NCI-H1436 (cell line): ENCODE data around the gene ABTB2.

Experiments
- DNase-seq: peaks from one replicate; lab custom pipeline; 2025; lab: John Stamatoyannopoulos, UW

The ABTB2 gene

GRCh38 chr11:34148504-34149165, 209.2 kb downstream of the ABTB2 start:
- DNase-seq, result no peak

GRCh38 chr11:34147581-34147980, 210.2 kb downstream of the ABTB2 start:
- DNase-seq, result no peak

GRCh38 chr11:34146866-34147265, 210.9 kb downstream of the ABTB2 start:
- DNase-seq, result no peak

- no peak for DNase-seq
These were observed 211.4 kb downstream of the ABTB2 start for GRCh38 chr11:34146411-34146810.

- DNase-seq, result no peak
These were observed 211.9 kb downstream of the ABTB2 start for GRCh38 chr11:34145847-34146381.

GRCh38 chr11:34145073-34145472, 212.7 kb downstream of the ABTB2 start:
- DNase-seq, result no peak

GRCh38 chr11:34143048-34143447, 214.8 kb downstream of the ABTB2 start:
- DNase-seq, result no peak

GRCh38 chr11:34140149-34140548, 217.7 kb downstream of the ABTB2 start:
- no peak for DNase-seq

- DNase-seq, result no peak
These were observed 218.5 kb downstream of the ABTB2 start for GRCh38 chr11:34139346-34139745.

- DNase-seq, result no peak
These were observed 221.4 kb downstream of the ABTB2 start for GRCh38 chr11:34136420-34136819.

- no peak for DNase-seq
These were observed 222.4 kb downstream of the ABTB2 start for GRCh38 chr11:34135439-34135838.

- DNase-seq, result no peak
These were observed 223.0 kb downstream of the ABTB2 start for GRCh38 chr11:34134765-34135164.

GRCh38 chr11:34132261-34132965, 225.4 kb downstream of the ABTB2 start:
- DNase-seq, result no peak

- DNase-seq, result no peak
These were observed 229.0 kb downstream of the ABTB2 start for GRCh38 chr11:34128824-34129223.

- no peak for DNase-seq
These were observed 230.6 kb downstream of the ABTB2 start for GRCh38 chr11:34126959-34127848.

- no peak for DNase-seq
These were observed 232.7 kb downstream of the ABTB2 start for GRCh38 chr11:34124885-34125668.

- DNase-seq, result no peak
These were observed 237.2 kb downstream of the ABTB2 start for GRCh38 chr11:34120651-34121050.

- no peak for DNase-seq
These were observed 243.3 kb downstream of the ABTB2 start for GRCh38 chr11:34114471-34114870.

- no peak for DNase-seq
These were observed 243.8 kb downstream of the ABTB2 start for GRCh38 chr11:34114014-34114413.

GRCh38 chr11:34111722-34112270, 246.0 kb downstream of the ABTB2 start:
- no peak for DNase-seq

GRCh38 chr11:34105957-34106504, 251.8 kb downstream of the ABTB2 start:
- peak; percentile 9 for DNase-seq
